Fibroblast of skin of scalp (primary cell): Measurements from ENCODE around the gene IFT22. TPM values are rescaled to one million over a fixed set of nuclear protein-coding genes. Genes with fewer than 3 reads are reported as not detected.
"Not testable (repeated sequence)": the region's sequence is repeated elsewhere in the genome, so short reads cannot be mapped to it uniquely, and the experiment has no call there.

Source experiments
- DNase-seq: peaks from one replicate; pipeline ENCODE4 v3.0.0-alpha.2; 2013
- polyA plus RNA-seq, 2 experiments: library from polyadenylated mRNA; unstranded; fragments of 120-200 nt; gene quantifications; one replicate each; pipeline ENCODE4 v1.2.1, GENCODE V29; 2013; ENCODE audit not compliant: insufficient read length in 2 of 2

IFT22 gene
- polyA plus RNA-seq (2013, experiment 1 of 2; ENCODE audit: insufficient read length) = 36.4 TPM
- polyA plus RNA-seq (2013, experiment 2 of 2; ENCODE audit: insufficient read length) = 33.7 TPM

GRCh38 chr7:101321491-101322401 is at the start of gene IFT22:
Gene IFT22 (minus strand): TSS chr7:101321812. CDS start chr7:101321709, 103 bp downstream.
- peak; percentile 92 for DNase-seq

- DNase-seq = no peak
Observed at GRCh38 chr7:101370836-101371235, 49.2 kb upstream of the IFT22 start.

- DNase-seq = no peak
Observed at GRCh38 chr7:101368422-101369165, 47.0 kb upstream of the IFT22 start.

GRCh38 chr7:101367676-101368075 is 46.1 kb upstream of the IFT22 start:
- DNase-seq = no peak

DNA sequence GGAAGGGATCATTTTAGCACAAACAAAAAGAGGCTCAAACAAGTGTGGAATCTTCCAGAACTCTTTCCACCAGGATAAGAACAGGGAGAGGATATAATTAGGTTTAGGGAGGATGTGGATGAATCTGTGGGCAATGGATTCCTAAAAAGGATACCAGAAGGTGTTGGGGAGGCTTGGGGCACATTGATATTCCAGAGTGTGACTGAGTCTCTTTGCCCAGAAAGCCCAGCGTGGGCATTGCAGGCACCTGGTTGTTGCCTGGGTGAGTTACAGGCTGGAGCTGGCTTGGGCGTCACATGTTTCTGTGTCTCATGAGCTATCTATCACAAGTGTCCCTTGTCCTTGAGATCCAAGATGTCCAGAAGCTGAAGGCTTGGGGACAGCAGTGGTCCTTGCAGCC is 44.3 kb upstream of the IFT22 start:
- DNase-seq = no peak

DNA sequence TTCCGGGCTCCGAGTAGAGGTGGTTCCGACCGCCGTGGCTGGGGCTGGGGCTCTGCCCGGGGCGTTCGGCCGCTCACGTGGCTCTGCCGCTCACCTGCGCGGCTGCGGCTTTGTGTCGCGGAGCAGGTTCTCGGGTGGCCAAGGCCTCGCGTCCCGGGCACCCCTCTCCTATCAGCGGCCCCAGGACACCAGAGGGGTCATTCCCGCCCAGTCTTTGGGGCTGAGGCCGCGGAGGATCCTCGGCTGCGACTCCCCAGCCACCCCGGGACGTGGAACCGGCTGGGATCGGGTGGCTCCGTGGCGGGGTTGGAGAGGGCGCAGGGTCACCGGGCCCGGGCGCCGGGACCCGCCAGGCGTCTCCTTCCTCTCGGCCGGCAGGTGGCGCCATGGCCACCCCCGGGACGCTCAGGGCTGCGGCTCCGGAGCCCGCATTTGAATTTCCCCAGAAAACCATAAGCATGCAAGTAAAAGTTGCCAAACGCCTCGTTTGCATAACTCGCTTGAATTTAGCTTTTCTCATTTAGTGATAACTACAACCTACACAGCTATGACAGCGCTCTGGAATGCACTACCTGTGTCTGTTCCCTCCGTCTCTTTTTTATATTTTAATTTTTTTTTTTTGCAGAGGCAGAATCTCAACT is 42.2 kb upstream of the IFT22 start:
- DNase-seq = peak; percentile 68

- DNase-seq = no peak
Observed at GRCh38 chr7:101363196-101363733, 41.7 kb upstream of the IFT22 start.

DNA sequence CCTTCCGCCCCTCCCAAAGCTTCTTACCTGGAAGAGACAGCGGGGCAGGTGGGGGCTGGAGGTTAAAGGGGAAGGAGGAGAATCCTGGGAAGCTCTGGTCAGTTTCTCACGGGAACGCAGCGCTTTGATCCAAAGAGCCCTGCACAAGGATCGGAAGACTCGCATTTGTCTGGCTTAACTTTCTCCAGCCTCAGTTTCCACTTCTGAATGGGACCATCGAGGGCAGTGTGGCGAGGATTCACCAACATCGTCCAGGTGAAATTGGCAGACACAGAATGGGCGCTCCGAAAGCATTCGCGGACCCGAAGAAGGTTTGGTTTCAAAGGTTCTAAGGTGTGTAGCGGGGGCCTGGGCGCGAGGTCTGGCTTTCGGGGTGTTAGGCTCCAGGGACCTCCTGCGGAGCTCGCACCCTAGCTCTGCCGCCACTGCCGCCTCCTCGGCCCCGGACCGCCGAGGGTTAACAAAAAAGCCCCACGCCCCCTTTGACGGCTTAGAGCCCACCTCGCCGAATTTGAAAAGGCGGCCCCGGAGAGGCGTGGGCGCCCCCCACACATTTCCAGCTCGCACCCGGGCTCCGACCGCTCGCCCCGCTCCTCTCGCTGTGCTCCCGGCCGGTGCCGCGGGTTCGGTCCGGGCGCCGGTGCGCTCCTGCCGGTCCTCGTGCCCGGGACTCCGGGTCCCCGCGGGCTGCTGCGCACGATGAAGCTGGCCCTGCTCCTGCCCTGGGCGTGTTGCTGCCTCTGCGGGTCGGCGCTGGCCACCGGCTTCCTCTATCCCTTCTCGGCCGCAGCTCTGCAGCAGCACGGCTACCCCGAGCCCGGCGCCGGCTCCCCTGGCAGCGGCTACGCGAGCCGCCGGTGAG is 41.0 kb upstream of the IFT22 start, which contains the start of gene COL26A1:
Gene COL26A1, plus strand, starts transcription at position 542 of the 862 bp plus-strand sequence. Its CDS starts 158 bp downstream, at position 700.
- no peak for DNase-seq

- DNase-seq = peak; percentile 38
Observed at GRCh38 chr7:101357433-101357832, 35.8 kb upstream of the IFT22 start.

DNA sequence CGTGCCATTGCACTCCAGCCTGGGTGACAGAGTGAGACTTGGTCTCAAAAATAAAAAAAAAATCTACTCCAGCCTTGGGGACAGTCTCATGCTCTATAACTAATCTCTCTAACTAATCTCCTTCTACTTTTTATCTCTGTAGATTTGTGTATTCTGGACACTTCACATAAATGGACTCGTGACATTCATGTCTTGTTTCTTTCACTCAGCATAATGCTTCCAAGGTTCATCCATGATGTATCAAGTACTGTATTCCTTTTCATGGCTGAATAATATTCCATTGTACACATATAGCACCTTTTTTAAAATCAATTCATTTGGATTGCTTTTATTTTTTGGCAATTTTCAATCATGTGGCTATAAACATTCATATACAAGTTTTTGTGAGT is 31.3 kb upstream of the IFT22 start:
- DNase-seq = no peak

GRCh38 chr7:101349300-101349699 is 27.7 kb upstream of the IFT22 start:
- not testable (repeated sequence) for DNase-seq

- not testable (repeated sequence) for DNase-seq
Observed at GRCh38 chr7:101348456-101349067, 26.9 kb upstream of the IFT22 start.

DNA sequence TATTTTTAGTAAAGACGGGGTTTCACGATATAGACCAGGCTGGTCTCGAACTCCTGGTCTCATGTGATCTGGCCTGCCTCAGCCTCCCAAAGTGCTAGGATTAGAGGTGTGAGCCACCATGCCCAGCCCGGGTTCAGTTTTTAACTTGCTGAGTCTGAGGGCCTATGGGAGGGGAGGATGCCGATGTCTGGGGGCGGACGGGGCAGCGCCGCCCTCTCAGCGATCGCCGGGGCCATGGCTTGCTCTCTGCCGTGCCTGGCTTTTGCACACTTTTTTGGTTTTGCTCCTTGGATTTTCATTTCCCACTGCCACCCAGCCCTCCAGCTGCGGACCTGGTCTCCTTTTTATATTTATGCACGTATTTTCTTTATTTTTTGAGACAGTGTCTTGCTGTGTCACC is 25.9 kb upstream of the IFT22 start:
- no peak for DNase-seq

- no peak for DNase-seq
Observed at GRCh38 chr7:101342892-101343291, 21.3 kb upstream of the IFT22 start.

DNA sequence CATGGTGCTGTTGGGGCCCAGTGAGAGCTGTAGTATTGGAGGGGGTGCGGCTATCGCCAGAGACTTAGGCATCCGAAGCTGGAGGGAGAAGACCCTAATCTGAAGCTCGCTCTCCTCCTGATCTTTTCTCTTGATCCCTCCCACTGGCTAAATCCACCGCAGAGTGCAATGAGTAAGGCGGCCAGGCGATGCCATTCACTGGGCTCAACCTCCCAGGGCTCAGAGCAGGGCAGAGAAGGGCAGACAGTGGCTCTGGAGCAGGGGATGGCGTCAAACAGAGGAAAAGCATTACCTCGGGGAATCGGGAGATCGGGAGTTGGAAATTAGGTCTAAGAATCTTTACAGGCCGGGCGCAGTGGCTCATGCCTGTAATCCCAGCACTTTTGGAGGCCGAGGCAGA is 18.8 kb upstream of the IFT22 start:
- DNase-seq = no peak

GRCh38 chr7:101333912-101334311 is 12.3 kb upstream of the IFT22 start:
- no peak for DNase-seq

DNA sequence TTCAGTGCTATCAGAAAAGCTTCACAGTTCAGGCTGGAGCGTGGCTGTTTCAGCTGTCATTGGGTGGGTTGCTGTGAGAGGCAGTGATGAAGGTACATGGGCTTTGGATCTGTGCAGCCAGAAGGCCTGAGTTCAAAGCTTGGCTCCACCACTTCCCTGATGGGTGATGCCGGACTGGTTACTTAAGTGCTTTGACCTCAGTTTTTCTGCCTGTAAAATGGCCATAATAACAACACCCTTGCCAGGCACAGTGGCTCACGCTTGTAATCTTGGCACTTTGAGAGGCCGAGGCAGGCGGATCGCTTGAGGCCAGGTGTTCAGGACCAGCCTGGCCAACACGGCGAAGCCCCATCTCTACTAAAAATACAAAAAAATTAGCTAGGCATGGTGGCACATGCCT is 10.4 kb upstream of the IFT22 start:
- DNase-seq = no peak

GRCh38 chr7:101330011-101330484 is 8.4 kb upstream of the IFT22 start:
- no peak for DNase-seq

- DNase-seq = no peak
Observed at GRCh38 chr7:101328159-101328558, 6.5 kb upstream of the IFT22 start.

- no peak for DNase-seq
Observed at GRCh38 chr7:101319401-101319800, 2.2 kb downstream of the IFT22 start.

DNA sequence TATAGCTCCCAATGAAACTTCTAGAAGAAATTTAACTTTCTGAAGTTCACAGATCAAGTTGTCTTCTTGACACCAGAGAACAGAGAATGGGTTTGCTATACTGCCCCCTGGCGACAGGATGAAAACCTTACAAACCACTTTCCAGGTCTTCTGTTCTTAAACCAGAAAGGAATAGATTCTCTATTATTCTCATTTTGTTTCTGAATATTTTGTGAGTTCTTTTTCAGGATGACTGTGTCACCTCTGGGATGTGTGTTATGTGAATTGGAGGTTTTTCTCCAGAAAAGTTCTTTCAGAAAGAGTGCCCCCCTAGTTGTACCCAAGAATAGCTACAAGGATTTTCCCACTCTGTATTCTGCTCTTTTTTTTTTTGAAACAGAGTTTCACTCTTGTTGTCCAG is 6.3 kb downstream of the IFT22 start:
- DNase-seq = peak; percentile 39
